HCT116 (cell line): ENCODE data around the gene HPRT1. TPM values are rescaled to one million over a fixed set of nuclear protein-coding genes. Genes with fewer than 3 reads are reported as not detected.

Experiments used
- ATAC-seq: fragments of 200-7000 bp; cut with Tn5 transposase; 2 replicates; pipeline ENCODE4 v1.9.1; 2020; ENCODE audit warnings: mild to moderate bottlenecking, moderate library complexity
- BruUV-seq: library from RNA; stranded (reverse); fragments of 400-500 nt; replicated peaks from 2 replicates; lab custom pipeline; 2021; lab: Mats Ljungman, UMichigan
- CTCF ChIA-PET: fragments of 300-600 bp; sonication (Branson Sonifier 250); formaldehyde crosslinking; loops from one replicate; lab custom pipeline; 2021; ENCODE audit warnings: antibody characterized with exemption; lab: Charles Lee
- POLR2A ChIA-PET: fragments of 300-600, 350-600 bp; sonication (Branson Sonifier 250); formaldehyde crosslinking; loops from one replicate; lab custom pipeline; 2021; ENCODE audit warnings: antibody characterized with exemption; lab: Charles Lee
- RAD21 ChIA-PET, 2 experiments: fragments of 300-600 bp; sonication (Branson Sonifier 250); formaldehyde crosslinking; loops; one replicate each; lab custom pipeline; 2023; ENCODE audit warnings: low total read pairs in 2 of 2; ENCODE audit not compliant: uncharacterized antibody in 2 of 2, unreplicated experiment in 2 of 2, low non-redundant PET in 1 of 2; lab: Charles Lee
- DNase-seq: peaks from one replicate; pipeline ENCODE4 v3.0.0-alpha.2; 2010; ENCODE audit warnings: low read depth, low spot score
- H2AFZ ChIP-seq: fragments of 200-600 bp; shearing (Covaris generic), sonication (generic); 2 replicates; pipeline ENCODE4 v1.6.1; 2017; ENCODE audit warnings: low read depth, mixed run types, mixed read lengths, antibody characterized with exemption, low read length; ENCODE audit not compliant: poor library complexity, severe bottlenecking
- H3K27ac ChIP-seq: 2 replicates; pipeline ENCODE4 v1.5.1; 2012; ENCODE audit warnings: low read depth, low read length
- H3K27me3 ChIP-seq: fragments of 200-600 bp; sonication (generic); 2 replicates; pipeline ENCODE4 v1.6.1; 2016; ENCODE audit warnings: mixed run types, low read length, mixed read lengths; ENCODE audit not compliant: insufficient read depth
- H3K36me3 ChIP-seq, 2 experiments: fragments of 200-500 bp in 1 of 2; fragments of 200-600 bp in 1 of 2; sonication (Bioruptor generic) in 1 of 2; sonication (generic) in 1 of 2; 2 replicates each; pipeline versions ENCODE4 v1.5.1 to v1.6.1; 2014 to 2016; ENCODE audit warnings: low read length in 2 of 2, inconsistent platforms in 1 of 2, mixed read lengths in 1 of 2, mixed run types in 1 of 2; ENCODE audit not compliant: insufficient read depth in 2 of 2, control insufficient read depth in 1 of 2
- H3K4me1 ChIP-seq, 2 experiments: fragments of 200-600 bp in 1 of 2; sonication (generic) in 1 of 2; 2 replicates each; pipeline versions ENCODE4 v1.5.1 to v1.6.1; 2012 to 2017; ENCODE audit warnings: low read length in 2 of 2, inconsistent platforms in 1 of 2, mild to moderate bottlenecking in 1 of 2, mixed read lengths in 1 of 2, mixed run types in 1 of 2, moderate library complexity in 1 of 2; ENCODE audit not compliant: insufficient read depth in 2 of 2, control insufficient read depth in 1 of 2
- H3K4me2 ChIP-seq: fragments of 200-600 bp; sonication (generic); 2 replicates; pipeline ENCODE4 v1.6.1; 2017; ENCODE audit warnings: mixed run types, low read length, mixed read lengths
- H3K4me3 ChIP-seq, 2 experiments: fragments of 200-600 bp in 1 of 2; sonication (generic) in 1 of 2; replicated peaks in 1 of 2; 2 replicates each; pipeline ENCODE4 v1.5.1; 2011 to 2016; ENCODE audit warnings: low read length in 2 of 2, control low read depth in 1 of 2, low read depth in 1 of 2, mild to moderate bottlenecking in 1 of 2, mixed read lengths in 1 of 2, mixed run types in 1 of 2
- H3K79me2 ChIP-seq: fragments of 200-600 bp; sonication (generic); 2 replicates; pipeline ENCODE4 v1.6.1; 2017; ENCODE audit warnings: mild to moderate bottlenecking, mixed run types, low read length, moderate library complexity, mixed read lengths; ENCODE audit not compliant: insufficient read depth
- H3K9ac ChIP-seq: fragments of 200-600 bp; sonication (generic); 2 replicates; pipeline ENCODE4 v1.6.1; 2016; ENCODE audit warnings: low read length, mixed read lengths
- H3K9me2 ChIP-seq: fragments of 200-600 bp; sonication (generic), shearing (Covaris generic); 2 replicates; pipeline ENCODE4 v1.6.1; 2017; ENCODE audit warnings: mixed run types, mild to moderate bottlenecking, moderate library complexity; ENCODE audit not compliant: insufficient read depth
- H3K9me3 ChIP-seq, 2 experiments: fragments of 200-500 bp in 1 of 2; fragments of 200-600 bp in 1 of 2; sonication (Bioruptor generic) in 1 of 2; sonication (generic) in 1 of 2; 2 replicates each; pipeline ENCODE4 v1.6.1; 2014 to 2017; ENCODE audit warnings: low read length in 2 of 2, mixed read lengths in 2 of 2, inconsistent platforms in 1 of 2, low read depth in 1 of 2, mild to moderate bottlenecking in 1 of 2, mixed run types in 1 of 2, moderate library complexity in 1 of 2; ENCODE audit not compliant: control insufficient read depth in 1 of 2, insufficient read depth in 1 of 2
- H4K20me1 ChIP-seq: fragments of 200-600 bp; sonication (generic), shearing (Covaris generic); 2 replicates; pipeline ENCODE4 v1.6.1; 2017; ENCODE audit warnings: mixed run types, mild to moderate bottlenecking, moderate library complexity; ENCODE audit not compliant: insufficient read depth
- CBX3 ChIP-seq: IDR thresholded peaks from 2 replicates; pipeline ENCODE4 v1.6.1; 2012; ENCODE audit warnings: low read depth
- CTCF ChIP-seq, 3 experiments: fragments of 200-600 bp in 1 of 3; sonication (generic) in 1 of 3; IDR thresholded peaks in 2 of 3; conservative IDR thresholded peaks in 1 of 3; 2 replicates each; pipeline ENCODE4 v1.5.1; 2012 to 2017; ENCODE audit warnings: low read depth in 2 of 3, low read length in 2 of 3, antibody characterized with exemption in 1 of 3, borderline replicate concordance in 1 of 3, control low read depth in 1 of 3, mild to moderate bottlenecking in 1 of 3, mixed read lengths in 1 of 3, mixed run types in 1 of 3, moderate library complexity in 1 of 3; ENCODE audit not compliant: insufficient read depth in 1 of 3
- EGR1 ChIP-seq: IDR thresholded peaks from 2 replicates; pipeline ENCODE4 v1.6.1; 2012; ENCODE audit warnings: low read depth
- ELF1 ChIP-seq: IDR thresholded peaks from 2 replicates; pipeline ENCODE4 v1.6.1; 2012; ENCODE audit warnings: low read depth, borderline replicate concordance
- POLR2A ChIP-seq: IDR thresholded peaks from 2 replicates; pipeline ENCODE4 v1.7.0; 2011; ENCODE audit warnings: borderline replicate concordance; ENCODE audit not compliant: insufficient read depth, insufficient read length; ENCODE audit errors: extremely low read depth
- POLR2AphosphoS5 ChIP-seq: IDR thresholded peaks from 2 replicates; pipeline ENCODE4 v1.6.1; 2011; ENCODE audit warnings: mild to moderate bottlenecking, low read depth, low read length, moderate library complexity
- SP1 ChIP-seq: IDR thresholded peaks from 2 replicates; pipeline ENCODE4 v1.6.1; 2012; ENCODE audit warnings: low read depth
- SRF ChIP-seq: IDR thresholded peaks from 2 replicates; pipeline ENCODE4 v1.6.1; 2012; ENCODE audit warnings: low read depth
- TCF7L2 ChIP-seq: IDR thresholded peaks from 2 replicates; pipeline ENCODE4 v1.7.0; 2011; ENCODE audit warnings: borderline replicate concordance, inconsistent platforms; ENCODE audit not compliant: insufficient read depth, insufficient read length; ENCODE audit errors: extremely low read depth
- ZNF274 ChIP-seq: fragments of 200-500 bp; sonication (Bioruptor generic); IDR thresholded peaks from 2 replicates; pipeline ENCODE4 v1.6.1; 2014; ENCODE audit warnings: mild to moderate bottlenecking, low read depth, low read length, inconsistent platforms
- intact Hi-C: fragments of 100-400 bp; cut with micrococcal nuclease; formaldehyde crosslinking; loops from 2 replicates; pipeline ENCODE4 v1.10.0; 2022
- total RNA-seq: library from RNA; stranded (reverse); gene quantifications from one replicate; pipeline ENCODE4 v1.2.1, GENCODE V29; 2021; ENCODE audit not compliant: unreplicated experiment
- TF ChIP-seq, protein P1 (sequence below): IDR thresholded peaks from 2 replicates; pipeline ENCODE4 v1.6.1; 2012; ENCODE audit warnings: low read depth

HPRT1 gene
- total RNA-seq, 1 experiment from 2014 or later = 57.8 TPM

- peak overlapping the region; percentile 9; the same call in 1 of the 2 replicates for H3K4me2 ChIP-seq
- H3K9me2 ChIP-seq = no peaks in the 10 kb centered on the region
- intact Hi-C loops = no loop called here
- no peak overlapping the region for H3K27ac ChIP-seq
- H2AFZ ChIP-seq = no peak overlapping the region
- no peak overlapping the region for H3K9ac ChIP-seq
- H3K9me3 ChIP-seq = no peaks in the 10 kb centered on the region
- POLR2A ChIA-PET = no interaction called here
- no peak for ATAC-seq
- no peak for TF ChIP-seq POLR2AphosphoS5
- TF ChIP-seq POLR2A = no peak
- TF ChIP-seq CBX3 = no peak
- no peak for TF ChIP-seq SP1
- TF ChIP-seq TCF7L2 = no peak
- TF ChIP-seq ELF1 = no peak
- no peak for TF ChIP-seq ZNF274
- TF ChIP-seq, protein P1, sequence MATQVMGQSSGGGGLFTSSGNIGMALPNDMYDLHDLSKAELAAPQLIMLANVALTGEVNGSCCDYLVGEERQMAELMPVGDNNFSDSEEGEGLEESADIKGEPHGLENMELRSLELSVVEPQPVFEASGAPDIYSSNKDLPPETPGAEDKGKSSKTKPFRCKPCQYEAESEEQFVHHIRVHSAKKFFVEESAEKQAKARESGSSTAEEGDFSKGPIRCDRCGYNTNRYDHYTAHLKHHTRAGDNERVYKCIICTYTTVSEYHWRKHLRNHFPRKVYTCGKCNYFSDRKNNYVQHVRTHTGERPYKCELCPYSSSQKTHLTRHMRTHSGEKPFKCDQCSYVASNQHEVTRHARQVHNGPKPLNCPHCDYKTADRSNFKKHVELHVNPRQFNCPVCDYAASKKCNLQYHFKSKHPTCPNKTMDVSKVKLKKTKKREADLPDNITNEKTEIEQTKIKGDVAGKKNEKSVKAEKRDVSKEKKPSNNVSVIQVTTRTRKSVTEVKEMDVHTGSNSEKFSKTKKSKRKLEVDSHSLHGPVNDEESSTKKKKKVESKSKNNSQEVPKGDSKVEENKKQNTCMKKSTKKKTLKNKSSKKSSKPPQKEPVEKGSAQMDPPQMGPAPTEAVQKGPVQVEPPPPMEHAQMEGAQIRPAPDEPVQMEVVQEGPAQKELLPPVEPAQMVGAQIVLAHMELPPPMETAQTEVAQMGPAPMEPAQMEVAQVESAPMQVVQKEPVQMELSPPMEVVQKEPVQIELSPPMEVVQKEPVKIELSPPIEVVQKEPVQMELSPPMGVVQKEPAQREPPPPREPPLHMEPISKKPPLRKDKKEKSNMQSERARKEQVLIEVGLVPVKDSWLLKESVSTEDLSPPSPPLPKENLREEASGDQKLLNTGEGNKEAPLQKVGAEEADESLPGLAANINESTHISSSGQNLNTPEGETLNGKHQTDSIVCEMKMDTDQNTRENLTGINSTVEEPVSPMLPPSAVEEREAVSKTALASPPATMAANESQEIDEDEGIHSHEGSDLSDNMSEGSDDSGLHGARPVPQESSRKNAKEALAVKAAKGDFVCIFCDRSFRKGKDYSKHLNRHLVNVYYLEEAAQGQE = no peak
- TF ChIP-seq CTCF (IDR thresholded peaks at IDR 0.05 in 2 of 3, conservative IDR thresholded peaks at IDR 0.05 in 1 of 3; ENCODE audit: borderline replicate concordance in 1 of 3, insufficient read depth in 1 of 3, low read depth in 2 of 3, low read length in 2 of 3) = no peak
- no peak for TF ChIP-seq EGR1
- TF ChIP-seq SRF = no peak
- TF ChIP-seq, all 23 proteins: peak for 0
- no peak for DNase-seq
- BruUV-seq = no TSS peak
- H4K20me1 ChIP-seq = no peaks in the 10 kb centered on the region
- CTCF ChIA-PET = no interaction called here
- H3K27me3 ChIP-seq = no peaks in the 10 kb centered on the region
- peaks cover 0 to 6% of the 10 kb centered on the region in 2 experiments; a peak in 2 of 4 replicates for H3K4me1 ChIP-seq
- no peaks in the 10 kb centered on the region for H3K36me3 ChIP-seq
- H3K4me3 ChIP-seq = no peak overlapping the region
- H3K79me2 ChIP-seq = no peaks in the 10 kb centered on the region
- RAD21 ChIA-PET = no interaction called here
These were observed 7.4 kb upstream of the HPRT1 start for GRCh38 chrX:134452596-134452995.
